ENCODE data around the gene OSBPL1A.

- TF ChIP-seq CTCF (IDR thresholded peaks at IDR 0.05; ENCODE audit: poor library complexity) (no peak), EZH2 (IDR thresholded peaks at IDR 0.05; ENCODE audit: borderline replicate concordance) (no peak)
Measured at GRCh38 chr18:24112874-24113615, 284.6 kb downstream of the OSBPL1A start.
